Stimulated activated CD4-positive, alpha-beta T cell treated with anti-CD3 and anti-CD28 coated beads, TNF-alpha, amount 100 ng/mL, for 48 hours (primary cell): ENCODE measurements around the gene STIM1.
"Not testable (repeated sequence)": the region's sequence is repeated elsewhere in the genome, so short reads cannot be mapped to it uniquely, and the experiment has no call there.

Experiments
- DNase-seq, 3 donors: peaks; one replicate each; pipeline ENCODE4 v3.0.0-alpha.2; 2020; ENCODE audit warnings: low read depth in 3 of 3

STIM1 gene

DNA sequence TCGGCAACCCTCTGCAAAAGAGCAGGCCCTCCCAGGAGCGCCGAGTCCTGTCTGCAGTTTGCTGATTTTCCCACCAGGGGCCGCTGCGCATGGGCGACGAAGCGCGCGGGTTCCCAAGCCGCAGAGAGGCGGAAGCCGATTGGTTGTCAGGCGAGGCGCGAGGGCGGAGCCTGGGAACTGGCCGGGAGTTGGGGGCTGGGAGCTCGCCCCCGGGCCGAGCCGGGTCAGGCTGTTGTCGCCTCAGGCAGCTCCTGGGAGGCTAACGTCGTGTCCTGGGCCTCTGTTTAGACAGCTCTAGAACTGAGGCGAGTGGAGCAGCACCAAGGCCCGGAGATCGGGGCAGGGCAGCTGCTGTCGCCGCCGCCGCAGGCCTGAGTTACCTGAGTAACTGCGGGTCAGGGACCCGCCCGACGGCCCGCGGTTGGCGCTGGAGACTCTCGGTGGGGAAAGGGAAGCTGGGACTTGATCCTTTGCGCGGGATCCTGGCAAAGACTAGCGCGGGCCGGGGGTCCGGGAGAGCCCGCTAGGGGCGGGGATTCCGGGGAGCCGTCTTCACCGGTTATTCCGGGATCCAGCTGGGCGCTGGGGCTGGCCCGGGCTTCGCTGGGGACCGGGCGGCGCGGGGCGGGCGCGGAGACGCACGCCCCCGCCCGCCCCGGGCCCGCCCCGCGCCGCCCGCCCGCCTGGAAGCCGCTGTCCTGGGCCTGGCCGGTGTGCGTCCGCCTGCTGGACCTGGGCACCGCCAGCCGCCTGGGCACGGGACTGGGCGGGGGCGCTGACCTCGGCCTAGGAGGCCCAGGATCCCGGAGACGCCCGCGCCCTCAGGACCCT, at the start of gene STIM1:
STIM1 (plus strand) TSS at position 688 of the 831 bp plus-strand sequence. CDS start 607 bp downstream, outside the sequence.
- peak; percentile 96 to 98 (median 98) for DNase-seq

- DNase-seq = peak in 2 of 3 donors; percentile 25 to 35
Observed at GRCh38 chr11:3807909-3808860, 47.3 kb upstream of the STIM1 start, which contains the start of gene PGAP2. Gene PGAP2, plus strand, starts transcription at chr11:3808560. Its CDS starts 2,700 bp downstream, at chr11:3811260.

GRCh38 chr11:3808861-3809623, 46.4 kb upstream of the STIM1 start:
- DNase-seq = peak in 1 of 3 donors; percentile 16

DNA sequence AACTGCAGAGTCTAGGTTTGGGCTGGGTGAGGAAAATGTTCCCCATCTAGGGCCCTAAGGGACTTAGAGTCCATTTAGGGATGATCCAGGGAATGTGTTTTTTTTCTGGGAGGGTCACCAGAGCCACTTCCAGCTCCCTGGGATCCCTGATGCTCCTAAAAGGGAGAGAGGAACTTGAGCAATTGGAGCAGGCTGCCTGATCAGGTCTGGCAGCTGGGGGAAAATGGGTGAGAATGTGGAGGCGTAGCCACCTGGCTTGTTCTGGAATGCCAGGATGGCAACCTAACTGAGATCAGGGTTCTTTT, 45.9 kb upstream of the STIM1 start:
- DNase-seq = no peak

DNA sequence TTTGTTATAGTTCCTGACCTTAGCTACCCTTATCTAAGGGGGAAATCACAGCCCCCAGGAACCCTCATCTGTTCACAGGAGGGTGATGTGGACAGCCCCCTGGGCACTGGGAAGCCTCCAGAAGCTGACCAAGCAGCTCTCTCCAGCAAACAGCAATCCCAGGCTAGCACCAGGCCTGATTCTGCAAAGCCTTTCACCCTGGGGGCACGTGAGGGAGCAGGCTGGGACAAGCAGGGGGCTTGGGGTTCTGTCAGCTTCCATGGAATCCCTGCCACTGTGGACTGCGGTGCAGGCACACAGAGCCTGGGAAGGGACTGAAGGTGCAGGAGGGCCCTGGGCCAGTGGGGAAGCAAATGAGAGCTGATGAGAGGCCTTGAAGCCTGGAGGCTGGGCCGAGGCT, 45.0 kb upstream of the STIM1 start:
- no peak for DNase-seq

DNA sequence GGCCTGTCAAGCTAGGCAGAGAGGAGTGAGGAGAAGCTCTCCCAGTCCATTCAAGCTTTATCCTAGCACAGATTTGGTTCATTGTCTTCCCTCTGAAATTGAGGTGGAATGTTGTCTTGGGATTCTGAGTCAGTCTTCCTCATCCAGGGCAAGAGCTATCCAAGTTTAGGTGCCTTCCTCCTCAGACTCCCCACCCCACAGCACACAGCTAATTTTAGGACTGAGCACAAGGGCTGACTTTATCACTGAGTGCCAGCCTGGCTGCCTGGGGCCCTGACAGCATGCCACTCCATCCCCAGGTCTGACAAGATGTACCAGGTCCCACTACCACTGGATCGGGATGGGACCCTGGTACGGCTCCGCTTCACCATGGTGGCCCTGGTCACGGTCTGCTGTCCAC, 44.5 kb upstream of the STIM1 start:
- DNase-seq = no peak

- DNase-seq = not testable (repeated sequence)
Observed at GRCh38 chr11:3814832-3815231, 40.6 kb upstream of the STIM1 start.

DNA sequence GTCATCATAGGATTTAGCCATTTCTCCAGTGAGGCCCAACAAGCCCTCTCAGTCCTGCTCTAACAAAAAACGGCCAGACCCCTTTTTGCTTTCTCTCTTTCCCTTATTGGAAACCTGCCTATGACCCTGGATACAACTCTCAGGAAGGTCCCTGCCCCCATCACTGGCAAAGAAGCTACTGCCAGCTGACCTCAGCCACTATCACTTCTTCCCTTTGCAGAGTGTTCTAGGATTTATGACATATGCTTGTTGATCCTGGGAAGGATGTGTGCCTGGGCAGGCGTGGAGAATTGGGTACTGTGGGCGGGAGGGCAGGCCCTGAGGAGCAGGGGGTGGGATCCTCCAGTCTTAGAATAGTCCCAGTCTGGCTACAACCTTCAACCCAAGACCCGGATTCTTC, 39.6 kb upstream of the STIM1 start:
- DNase-seq = no peak

GRCh38 chr11:3816673-3817072, 38.8 kb upstream of the STIM1 start:
- no peak for DNase-seq

GRCh38 chr11:3817181-3817800, 38.2 kb upstream of the STIM1 start:
- DNase-seq = no peak

GRCh38 chr11:3820971-3821370, 34.5 kb upstream of the STIM1 start:
- no peak for DNase-seq

DNA sequence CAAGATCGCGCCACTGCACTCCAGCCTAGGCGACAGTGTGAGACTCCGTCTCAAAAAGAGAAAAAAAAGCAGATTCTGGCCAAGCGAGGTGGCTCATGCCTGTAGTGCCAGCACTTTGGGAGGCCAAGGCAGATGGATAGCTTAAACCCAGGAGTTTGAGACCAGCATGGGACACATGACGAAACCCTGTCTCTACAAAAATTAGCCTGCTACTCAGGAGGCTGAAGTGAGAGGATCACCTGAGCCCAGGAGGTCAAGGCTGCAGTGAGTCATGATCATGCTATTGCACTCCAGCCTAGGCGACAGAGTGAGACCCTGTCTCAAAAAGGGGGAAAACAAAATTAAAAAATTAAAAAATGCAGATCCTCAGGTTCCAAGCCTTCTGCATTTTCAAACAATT, 33.2 kb upstream of the STIM1 start:
- no peak for DNase-seq

DNA sequence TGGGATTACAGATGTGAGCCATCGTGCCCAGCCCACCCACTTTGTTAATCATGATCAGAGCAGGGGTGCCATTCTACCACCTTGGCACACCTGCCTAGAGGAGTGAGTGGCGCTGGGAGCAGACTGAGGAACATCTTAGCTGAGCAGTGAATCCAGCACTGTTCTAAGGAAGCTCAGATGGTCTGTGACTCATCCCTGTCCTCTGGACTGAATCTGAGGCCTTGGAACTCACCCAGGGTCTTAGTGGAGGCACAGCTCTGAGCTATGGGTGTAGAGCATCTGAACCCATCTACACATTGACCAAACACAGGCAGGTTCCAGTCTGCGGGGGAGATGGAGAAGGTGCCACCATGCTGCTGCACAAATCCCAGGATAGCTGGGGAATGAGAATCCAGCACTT, 32.2 kb upstream of the STIM1 start:
- DNase-seq = no peak

DNA sequence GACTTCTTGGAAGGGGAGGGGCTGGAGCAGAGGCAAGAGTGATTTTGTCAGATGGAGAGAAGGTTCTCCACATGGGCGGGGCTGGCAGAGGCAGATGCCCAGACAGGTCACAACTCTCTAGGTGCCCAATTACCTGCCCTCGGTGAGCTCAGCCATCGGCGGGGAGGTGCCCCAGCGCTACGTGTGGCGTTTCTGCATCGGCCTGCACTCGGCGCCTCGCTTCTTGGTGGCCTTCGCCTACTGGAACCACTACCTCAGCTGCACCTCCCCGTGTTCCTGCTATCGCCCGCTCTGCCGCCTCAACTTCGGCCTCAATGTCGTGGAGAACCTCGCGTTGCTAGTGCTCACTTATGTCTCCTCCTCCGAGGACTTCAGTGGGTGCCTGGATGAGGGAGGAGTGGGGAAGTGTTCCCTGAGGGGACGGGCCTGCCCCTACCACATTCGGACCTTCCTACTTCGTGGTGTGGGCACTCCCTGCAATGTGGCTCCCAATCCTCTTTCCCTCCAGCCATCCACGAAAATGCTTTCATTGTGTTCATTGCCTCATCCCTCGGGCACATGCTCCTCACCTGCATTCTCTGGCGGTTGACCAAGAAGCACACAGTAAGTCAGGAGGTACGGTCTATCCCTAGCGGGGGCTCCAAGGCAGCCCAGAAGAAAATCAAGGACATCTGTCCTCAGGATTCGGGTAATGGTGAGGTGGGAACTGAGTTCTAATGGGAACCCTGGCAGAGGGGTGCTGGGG, 31.5 kb upstream of the STIM1 start:
- DNase-seq = no peak

GRCh38 chr11:3824714-3825472, 30.6 kb upstream of the STIM1 start:
- DNase-seq = peak; percentile 61 to 76 (median 74)

GRCh38 chr11:3825473-3826154, 29.9 kb upstream of the STIM1 start:
- no peak for DNase-seq

DNA sequence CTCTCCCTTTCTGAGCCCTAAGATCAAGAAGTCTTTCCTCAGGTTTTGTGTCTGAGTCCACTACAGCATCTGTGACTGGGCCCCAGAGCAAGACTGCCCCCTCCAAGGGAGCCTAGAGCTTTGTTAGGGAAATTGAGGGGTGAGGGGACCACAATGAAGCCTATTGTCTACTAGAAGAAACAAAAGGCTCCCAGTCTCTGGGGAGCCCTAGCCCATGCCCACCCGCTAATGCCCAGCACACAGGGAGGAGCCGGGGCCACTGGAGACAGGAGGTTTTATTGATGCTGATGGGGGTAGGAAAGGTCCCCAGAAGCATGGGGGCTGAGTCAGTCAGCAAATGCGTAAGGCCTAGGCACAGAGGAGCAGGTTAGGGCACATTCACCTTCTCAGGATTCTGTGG, 28.7 kb upstream of the STIM1 start:
- DNase-seq = no peak

DNA sequence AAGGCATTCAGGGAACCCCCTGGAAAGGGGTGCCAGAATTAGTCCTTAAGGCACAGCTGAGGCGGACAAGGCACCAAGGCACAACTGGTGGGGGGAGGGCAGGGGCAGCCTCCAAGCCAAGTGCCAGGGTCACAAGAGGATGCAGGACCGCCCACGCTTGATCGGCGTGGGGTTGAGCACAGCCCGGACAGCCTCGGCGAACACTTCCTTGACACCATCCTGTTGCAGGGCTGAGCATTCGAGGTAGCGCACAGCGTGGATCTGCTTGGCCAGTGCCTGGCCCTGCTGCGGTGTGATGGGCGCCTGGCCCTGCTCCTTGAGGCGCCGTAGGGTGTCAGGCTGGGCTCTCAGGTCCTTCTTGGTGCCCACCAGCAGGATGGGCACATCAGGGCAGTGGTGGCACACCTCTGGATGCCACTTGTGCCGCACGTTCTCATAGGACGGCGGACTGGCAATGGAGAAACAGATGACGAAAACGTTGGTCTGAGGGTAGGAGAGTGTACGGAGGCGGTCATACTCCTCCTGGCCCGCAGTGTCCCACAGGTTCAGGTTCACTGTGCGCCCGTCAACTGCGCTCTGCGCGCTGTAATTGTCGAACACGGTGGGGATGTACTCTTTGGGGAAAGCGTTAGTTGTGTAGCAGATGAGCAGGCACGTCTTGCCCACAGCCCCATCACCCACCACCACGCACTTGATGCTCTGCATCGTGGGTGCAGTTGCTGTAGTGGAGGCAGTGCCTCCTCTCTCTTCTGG, 27.9 kb upstream of the STIM1 start:
- DNase-seq = no peak

- no peak for DNase-seq
Observed at GRCh38 chr11:3830088-3830487, 25.4 kb upstream of the STIM1 start.
